Nucleus accumbens (tissue), 56 donors: Measurements from ENCODE around the gene IRX1.

Experiments
- DNase-seq, 56 donors: peaks; one replicate each; lab custom pipeline; 2025; lab: John Stamatoyannopoulos, UW

Gene IRX1

GRCh38 chr5:3600106-3601060, 4.8 kb downstream of the IRX1 start:
- no peak for DNase-seq

- no peak for DNase-seq
Measured at GRCh38 chr5:3601061-3601710, 5.6 kb downstream of the IRX1 start.

- DNase-seq: no peak
Measured at GRCh38 chr5:3601911-3602782, 6.5 kb downstream of the IRX1 start.

- peak in 9 of 56 donors; percentile 9 to 62 (median 19) for DNase-seq
Measured at GRCh38 chr5:3602785-3603502, 7.3 kb downstream of the IRX1 start.

GRCh38 chr5:3604501-3604900, 8.9 kb downstream of the IRX1 start:
- no peak for DNase-seq

- DNase-seq: peak in 1 of 56 donors; percentile 22
Measured at GRCh38 chr5:3605298-3606010, 9.8 kb downstream of the IRX1 start.

GRCh38 chr5:3606121-3606831, 10.6 kb downstream of the IRX1 start:
- no peak for DNase-seq

- DNase-seq: no peak
Measured at GRCh38 chr5:3607541-3608181, 12.0 kb downstream of the IRX1 start.

GRCh38 chr5:3609120-3609681, 13.6 kb downstream of the IRX1 start:
- DNase-seq: no peak

- peak in 1 of 56 donors; percentile 15 for DNase-seq
Measured at GRCh38 chr5:3612591-3613042, 17.0 kb downstream of the IRX1 start.

GRCh38 chr5:3613726-3614125, 18.1 kb downstream of the IRX1 start:
- no peak for DNase-seq

GRCh38 chr5:3615217-3615616, 19.6 kb downstream of the IRX1 start:
- DNase-seq: no peak

- no peak for DNase-seq
Measured at GRCh38 chr5:3615829-3616228, 20.2 kb downstream of the IRX1 start.

GRCh38 chr5:3619579-3619978, 23.9 kb downstream of the IRX1 start:
- DNase-seq: no peak

- no peak for DNase-seq
Measured at GRCh38 chr5:3622961-3623360, 27.3 kb downstream of the IRX1 start.

- no peak for DNase-seq
Measured at GRCh38 chr5:3625626-3626025, 30.0 kb downstream of the IRX1 start.

GRCh38 chr5:3634061-3634460, 38.4 kb downstream of the IRX1 start:
- DNase-seq: no peak

- DNase-seq: no peak
Measured at GRCh38 chr5:3639175-3639574, 43.5 kb downstream of the IRX1 start.
